Measurements from ENCODE around the gene MGME1. TPM values are rescaled to one million over a fixed set of nuclear protein-coding genes. Genes with fewer than 3 reads are reported as not detected.

MGME1 gene, protein sequence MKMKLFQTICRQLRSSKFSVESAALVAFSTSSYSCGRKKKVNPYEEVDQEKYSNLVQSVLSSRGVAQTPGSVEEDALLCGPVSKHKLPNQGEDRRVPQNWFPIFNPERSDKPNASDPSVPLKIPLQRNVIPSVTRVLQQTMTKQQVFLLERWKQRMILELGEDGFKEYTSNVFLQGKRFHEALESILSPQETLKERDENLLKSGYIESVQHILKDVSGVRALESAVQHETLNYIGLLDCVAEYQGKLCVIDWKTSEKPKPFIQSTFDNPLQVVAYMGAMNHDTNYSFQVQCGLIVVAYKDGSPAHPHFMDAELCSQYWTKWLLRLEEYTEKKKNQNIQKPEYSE
- 7.6 and 9.1 TPM in 2 replicates for total RNA-seq

GRCh38 chr20:17968366-17969277 is at the start of gene MGME1, which contains the start of gene SNX5:
MGME1 (plus strand) TSS chr20:17969018; CDS start chr20:17969860, 842 bp downstream.
SNX5 (minus strand) TSS chr20:17968794; CDS start chr20:17968425, 369 bp downstream.

Other genes starting within 250 kb of the MGME1 start
- 94.3 and 120 TPM in 2 replicates for gene SNX5, start 224 bp upstream of the MGME1 start, total RNA-seq
- gene OVOL2, start 88.9 kb downstream of the MGME1 start, total RNA-seq: not detected in 2 replicates
- gene KAT14, start 168.8 kb downstream of the MGME1 start, total RNA-seq: 6.0 and 7.9 TPM in 2 replicates
- 3.7 and 5.9 TPM in 2 replicates for gene PET117, start 168.8 kb downstream of the MGME1 start, total RNA-seq

All from mesangial cell (primary cell).